Colonic mucosa (tissue), 4 donors: ENCODE measurements around the gene CST1. TPM values are rescaled to one million over a fixed set of nuclear protein-coding genes. Genes with fewer than 3 reads are reported as not detected.
"Not testable (repeated sequence)": the region's sequence is repeated elsewhere in the genome, so short reads cannot be mapped to it uniquely, and the experiment has no call there.

Experiments used
- DNase-seq: peaks from one replicate; pipeline ENCODE4 v3.0.0-alpha.2; 2020
- H3K27ac ChIP-seq: fragments of 200-600 bp; one replicate; pipeline ENCODE4 v1.8.0; 2021
- H3K27me3 ChIP-seq: fragments of 200-600 bp; one replicate; pipeline ENCODE4 v1.8.0; 2021
- H3K36me3 ChIP-seq: fragments of 200-600 bp; one replicate; pipeline ENCODE4 v1.8.0; 2021
- H3K4me1 ChIP-seq: fragments of 200-600 bp; one replicate; pipeline ENCODE4 v1.8.0; 2021; ENCODE audit warnings: mild to moderate bottlenecking
- H3K4me3 ChIP-seq: fragments of 200-600 bp; one replicate; pipeline ENCODE4 v1.8.0; 2021
- H3K9ac ChIP-seq, 2 donors: one replicate each; pipeline ENCODE4 v1.7.0; 2013; ENCODE audit warnings: control low read depth in 2 of 2, low read depth in 2 of 2, low read length in 2 of 2
- H3K9me3 ChIP-seq: fragments of 200-600 bp; one replicate; pipeline ENCODE4 v1.8.0; 2021
- intact Hi-C: fragments of 100-400 bp; cut with DNase I; formaldehyde crosslinking; loops from one replicate; pipeline ENCODE4 v1.14.1; 2022
- total RNA-seq, 2 donors: library from RNA; stranded (reverse); fragmentation: NEBNext Ultra II Directional in 1 of 2; extraction: Animal tissue kit (Norgen Biotek cat#: 25700) in 1 of 2; gene quantifications; one replicate each; pipeline ENCODE4 v1.2.1, GENCODE V29; 2021
- TF ChIP-seq, protein P1 (sequence below): fragments of 200-600 bp; IDR thresholded peaks from one replicate; pipeline ENCODE4 v1.8.0; 2022; ENCODE audit warnings: antibody characterized with exemption, mild to moderate bottlenecking
- donor health status: healthy.
- donor health status: DM: no; HTN: no; CAD: no.
- donor health status: DM: no; HTN: no; CAD: no.

Gene CST1
- total RNA-seq, 2 donors from 2014 or later, result not detected

GRCh38 chr20:23763345-23763744, 12.6 kb upstream of the CST1 start:
- no peaks in the 10 kb centered on the region for H3K36me3 ChIP-seq
- no peaks in the 10 kb centered on the region for H3K9me3 ChIP-seq
- intact Hi-C loops, result no loop called here
- H3K9ac ChIP-seq, result no peak overlapping the region
- TF ChIP-seq, protein P1, sequence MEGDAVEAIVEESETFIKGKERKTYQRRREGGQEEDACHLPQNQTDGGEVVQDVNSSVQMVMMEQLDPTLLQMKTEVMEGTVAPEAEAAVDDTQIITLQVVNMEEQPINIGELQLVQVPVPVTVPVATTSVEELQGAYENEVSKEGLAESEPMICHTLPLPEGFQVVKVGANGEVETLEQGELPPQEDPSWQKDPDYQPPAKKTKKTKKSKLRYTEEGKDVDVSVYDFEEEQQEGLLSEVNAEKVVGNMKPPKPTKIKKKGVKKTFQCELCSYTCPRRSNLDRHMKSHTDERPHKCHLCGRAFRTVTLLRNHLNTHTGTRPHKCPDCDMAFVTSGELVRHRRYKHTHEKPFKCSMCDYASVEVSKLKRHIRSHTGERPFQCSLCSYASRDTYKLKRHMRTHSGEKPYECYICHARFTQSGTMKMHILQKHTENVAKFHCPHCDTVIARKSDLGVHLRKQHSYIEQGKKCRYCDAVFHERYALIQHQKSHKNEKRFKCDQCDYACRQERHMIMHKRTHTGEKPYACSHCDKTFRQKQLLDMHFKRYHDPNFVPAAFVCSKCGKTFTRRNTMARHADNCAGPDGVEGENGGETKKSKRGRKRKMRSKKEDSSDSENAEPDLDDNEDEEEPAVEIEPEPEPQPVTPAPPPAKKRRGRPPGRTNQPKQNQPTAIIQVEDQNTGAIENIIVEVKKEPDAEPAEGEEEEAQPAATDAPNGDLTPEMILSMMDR, result no peak
- DNase-seq, result no peak
- H3K4me1 ChIP-seq, result no peaks in the 10 kb centered on the region
- no peaks in the 10 kb centered on the region for H3K27me3 ChIP-seq
- H3K27ac ChIP-seq, result no peak overlapping the region
- no peak overlapping the region for H3K4me3 ChIP-seq

GRCh38 chr20:23759306-23759940, 8.7 kb upstream of the CST1 start:
- TF ChIP-seq, protein P1, result no peak
- H3K9me3 ChIP-seq, result no peaks in the 10 kb centered on the region
- H3K36me3 ChIP-seq, result no peaks in the 10 kb centered on the region
- H3K27me3 ChIP-seq, result no peaks in the 10 kb centered on the region
- no peak overlapping the region for H3K9ac ChIP-seq
- intact Hi-C loops, result no loop called here
- no peak overlapping the region for H3K27ac ChIP-seq
- no peak for DNase-seq
- no peaks in the 10 kb centered on the region for H3K4me1 ChIP-seq
- H3K4me3 ChIP-seq, result no peak overlapping the region

GRCh38 chr20:23756792-23757191, 6.1 kb upstream of the CST1 start:
- H3K4me3 ChIP-seq, H3K27me3 ChIP-seq, intact Hi-C loops, H3K9ac ChIP-seq, DNase-seq, H3K27ac ChIP-seq, H3K9me3 ChIP-seq, H3K36me3 ChIP-seq, H3K4me1 ChIP-seq: not testable (repeated sequence)

DNA sequence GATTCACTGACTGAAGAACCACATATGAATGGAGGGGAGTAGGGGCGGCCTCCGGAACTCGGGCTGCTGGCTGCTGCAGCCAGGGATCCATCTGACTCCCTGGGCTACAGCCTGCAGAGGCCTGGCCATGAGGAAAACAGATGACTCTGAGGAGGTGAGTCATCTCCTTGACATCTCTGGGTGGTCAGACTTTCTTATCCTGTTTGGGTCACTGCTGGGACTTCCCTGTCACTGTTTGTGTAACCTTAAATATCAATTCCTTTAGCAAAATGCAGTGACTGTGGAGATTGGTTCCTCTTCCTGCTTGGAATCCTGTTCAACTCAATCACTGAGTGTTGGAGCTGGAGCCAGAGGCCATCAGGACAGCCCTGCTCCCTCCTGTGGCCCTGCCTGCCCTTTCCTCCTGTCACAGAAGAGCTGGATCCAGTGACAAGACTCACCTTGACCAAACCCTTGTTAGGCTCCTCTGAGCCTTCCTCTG, 4.4 kb upstream of the CST1 start:
- H3K9me3 ChIP-seq, H3K27ac ChIP-seq, H3K27me3 ChIP-seq, H3K36me3 ChIP-seq, intact Hi-C loops, DNase-seq, H3K4me1 ChIP-seq, H3K9ac ChIP-seq, H3K4me3 ChIP-seq: not testable (repeated sequence)

DNA sequence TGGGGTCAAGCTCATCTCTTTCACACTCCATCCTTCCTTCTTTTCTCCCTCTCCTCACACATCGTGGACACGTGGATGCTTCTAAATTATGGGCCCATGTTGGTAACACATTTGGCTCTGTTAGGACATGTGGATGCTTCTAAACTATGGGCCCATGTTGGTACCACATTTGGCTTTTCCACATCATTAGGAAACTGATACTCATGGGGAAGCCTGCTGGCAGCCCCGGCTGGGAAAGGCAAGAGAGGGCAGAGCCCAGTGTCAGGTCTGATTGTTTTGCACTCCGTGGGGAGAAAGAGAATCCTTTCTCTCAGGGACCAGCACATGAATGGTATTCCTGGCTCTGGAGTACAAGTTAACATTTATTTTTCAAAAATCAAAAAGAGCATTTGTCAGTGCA, 4.0 kb upstream of the CST1 start:
- H3K9me3 ChIP-seq, result no peaks in the 10 kb centered on the region
- no peak for DNase-seq
- no peaks in the 10 kb centered on the region for H3K27me3 ChIP-seq
- no peak overlapping the region for H3K27ac ChIP-seq
- no peak overlapping the region for H3K4me3 ChIP-seq
- H3K4me1 ChIP-seq, result no peaks in the 10 kb centered on the region
- no peak overlapping the region for H3K9ac ChIP-seq
- intact Hi-C loops, result no loop called here
- TF ChIP-seq, protein P1, result no peak
- H3K36me3 ChIP-seq, result no peaks in the 10 kb centered on the region

- TF ChIP-seq, protein P1, result no peak
- Histone ChIP-seq H3K36me3 (no peaks in the 10 kb centered on the region), H3K27ac (no peak overlapping the region), H3K4me3 (no peak overlapping the region), H3K27me3 (no peaks in the 10 kb centered on the region), H3K9ac (no peak overlapping the region), H3K4me1 (no peaks in the 10 kb centered on the region), H3K9me3 (no peaks in the 10 kb centered on the region)
- no peak for DNase-seq
- intact Hi-C loops, result no loop called here
Observed at GRCh38 chr20:23753589-23753988, 2.9 kb upstream of the CST1 start.
